DMS79 treated with DMSO at 0.1 percent for 48 hours (cell line): Measurements from ENCODE around the gene PTPRCAP.
"Not testable (repeated sequence)": the region's sequence is repeated elsewhere in the genome, so short reads cannot be mapped to it uniquely, and the experiment has no call there.

Source experiments
- DNase-seq: peaks from one replicate; lab custom pipeline; 2025; lab: John Stamatoyannopoulos, UW

PTPRCAP gene

GRCh38 chr11:67440229-67441097, 3.0 kb upstream of the PTPRCAP start:
- no peak for DNase-seq

GRCh38 chr11:67439321-67440228, 2.1 kb upstream of the PTPRCAP start:
- DNase-seq: no peak

- no peak for DNase-seq
These were observed 848 bp upstream of the PTPRCAP start for GRCh38 chr11:67438158-67438902.

- no peak for DNase-seq
These were observed 301 bp upstream of the PTPRCAP start for GRCh38 chr11:67437809-67438157.

- DNase-seq: no peak
These were observed 912 bp downstream of the PTPRCAP start for GRCh38 chr11:67436459-67437081.

- no peak for DNase-seq
These were observed 1.6 kb downstream of the PTPRCAP start for GRCh38 chr11:67435727-67436458.

- DNase-seq: no peak
These were observed 2.3 kb downstream of the PTPRCAP start for GRCh38 chr11:67435031-67435726.

- DNase-seq: no peak
These were observed 3.0 kb downstream of the PTPRCAP start for GRCh38 chr11:67434395-67434881.

GRCh38 chr11:67433536-67434394, 3.7 kb downstream of the PTPRCAP start:
- no peak for DNase-seq

- no peak for DNase-seq
These were observed 4.7 kb downstream of the PTPRCAP start for GRCh38 chr11:67432655-67433349.

- DNase-seq: no peak
These were observed 5.9 kb downstream of the PTPRCAP start for GRCh38 chr11:67431346-67432249.

- no peak for DNase-seq
These were observed 7.8 kb downstream of the PTPRCAP start for GRCh38 chr11:67429722-67430121.

- no peak for DNase-seq
These were observed 8.3 kb downstream of the PTPRCAP start for GRCh38 chr11:67429038-67429668.

- DNase-seq: peak; percentile 93
These were observed 9.2 kb downstream of the PTPRCAP start, which contains the start of gene RPS6KB2 for GRCh38 chr11:67428052-67429001. Gene RPS6KB2 (plus strand): TSS chr11:67428494. CDS start chr11:67428546, 52 bp downstream.

- not testable (repeated sequence) for DNase-seq
These were observed 10.1 kb downstream of the PTPRCAP start for GRCh38 chr11:67427364-67427859.
